Natural killer cell (primary cell): ENCODE data around the gene CPSF7. TPM values are rescaled to one million over a fixed set of nuclear protein-coding genes. Genes with fewer than 3 reads are reported as not detected.

Source experiments
- ATAC-seq, 3 donors: fragments of 150-1000 bp in 2 of 3; fragments of 200-7000 bp in 1 of 3; cut with Tn5 transposase; 1 replicate in 1 of 3; 2 replicates in 2 of 3; pipeline ENCODE4 v1.10.0; 2021; ENCODE audit warnings: mild to moderate bottlenecking in 2 of 3, moderate library complexity in 2 of 3
- DNase-seq, 2 donors: peaks; one replicate each; pipeline versions ENCODE4 v3.0.0 to v3.0.0-alpha.2; 2013 to 2021; ENCODE audit warnings: mixed read lengths in 1 of 2
- H3K27ac ChIP-seq: one replicate; pipeline ENCODE4 v1.5.1; 2013; ENCODE audit warnings: mild to moderate bottlenecking, low read length
- H3K27me3 ChIP-seq: one replicate; pipeline ENCODE4 v1.6.1; 2013; ENCODE audit warnings: low read length; ENCODE audit not compliant: control insufficient read depth, insufficient read depth
- H3K36me3 ChIP-seq: one replicate; pipeline ENCODE4 v1.6.1; 2013; ENCODE audit warnings: low read length; ENCODE audit not compliant: control insufficient read depth, insufficient read depth
- H3K4me1 ChIP-seq: one replicate; pipeline ENCODE4 v1.6.1; 2013; ENCODE audit warnings: low read length; ENCODE audit not compliant: control insufficient read depth, insufficient read depth
- H3K4me3 ChIP-seq: one replicate; pipeline ENCODE4 v1.5.1; 2013; ENCODE audit warnings: low read length
- H3K9me3 ChIP-seq: one replicate; pipeline ENCODE4 v1.6.1; 2013; ENCODE audit warnings: low read length; ENCODE audit not compliant: control insufficient read depth, insufficient read depth
- H3K27ac Mint-ChIP-seq, 2 donors: one replicate each; pipeline ENCODE4 v1.8.0; 2022; ENCODE audit warnings: mild to moderate bottlenecking in 2 of 2, mixed read lengths in 2 of 2, moderate library complexity in 1 of 2
- H3K27me3 Mint-ChIP-seq, 2 donors: one replicate each; pipeline ENCODE4 v1.8.0; 2022; ENCODE audit warnings: low read depth in 2 of 2, mixed read lengths in 2 of 2
- H3K36me3 Mint-ChIP-seq: one replicate; pipeline ENCODE4 v1.8.0; 2022; ENCODE audit warnings: mixed read lengths
- H3K4me1 Mint-ChIP-seq, 2 donors: one replicate each; pipeline ENCODE4 v1.8.0; 2022; ENCODE audit warnings: mixed read lengths in 2 of 2
- H3K4me3 Mint-ChIP-seq: one replicate; pipeline ENCODE4 v1.8.0; 2022; ENCODE audit warnings: mild to moderate bottlenecking, moderate library complexity, mixed read lengths
- H3K9me3 Mint-ChIP-seq, 2 donors: one replicate each; pipeline ENCODE4 v1.8.0; 2022; ENCODE audit warnings: mixed read lengths in 2 of 2
- WGBS: methylation state at CpG from one replicate; pipeline ENCODE4 v1.1.7; 2013; ENCODE audit warnings: missing lambda C conversion rate; ENCODE audit not compliant: insufficient coverage; 5-methylcytosine and 5-hydroxymethylcytosine counted together
- intact Hi-C: fragments of 100-400 bp; cut with micrococcal nuclease; formaldehyde crosslinking; loops from one replicate; pipeline ENCODE4 v1.14.2; 2022
- total RNA-seq, 4 donors: library from RNA; stranded (reverse); fragments of 120-200 nt in 1 of 4; gene quantifications; one replicate each; pipeline versions ENCODE4 v1.2.3 to v1.2.4, GENCODE V29; 2013 to 2022
- TF ChIP-seq, protein P1 (sequence below): fragments of 200-600 bp; IDR thresholded peaks from one replicate; pipeline ENCODE4 v1.8.0; 2022; ENCODE audit warnings: antibody characterized with exemption

Gene CPSF7, protein sequence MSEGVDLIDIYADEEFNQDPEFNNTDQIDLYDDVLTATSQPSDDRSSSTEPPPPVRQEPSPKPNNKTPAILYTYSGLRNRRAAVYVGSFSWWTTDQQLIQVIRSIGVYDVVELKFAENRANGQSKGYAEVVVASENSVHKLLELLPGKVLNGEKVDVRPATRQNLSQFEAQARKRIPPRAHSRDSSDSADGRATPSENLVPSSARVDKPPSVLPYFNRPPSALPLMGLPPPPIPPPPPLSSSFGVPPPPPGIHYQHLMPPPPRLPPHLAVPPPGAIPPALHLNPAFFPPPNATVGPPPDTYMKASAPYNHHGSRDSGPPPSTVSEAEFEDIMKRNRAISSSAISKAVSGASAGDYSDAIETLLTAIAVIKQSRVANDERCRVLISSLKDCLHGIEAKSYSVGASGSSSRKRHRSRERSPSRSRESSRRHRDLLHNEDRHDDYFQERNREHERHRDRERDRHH
- total RNA-seq = 100 to 1,000 TPM in 2 of 3 donors, 10 to 100 TPM in 1; 99.5 to 120 (median 104) TPM
- 49.1 TPM for total RNA-seq (2013)

DNA sequence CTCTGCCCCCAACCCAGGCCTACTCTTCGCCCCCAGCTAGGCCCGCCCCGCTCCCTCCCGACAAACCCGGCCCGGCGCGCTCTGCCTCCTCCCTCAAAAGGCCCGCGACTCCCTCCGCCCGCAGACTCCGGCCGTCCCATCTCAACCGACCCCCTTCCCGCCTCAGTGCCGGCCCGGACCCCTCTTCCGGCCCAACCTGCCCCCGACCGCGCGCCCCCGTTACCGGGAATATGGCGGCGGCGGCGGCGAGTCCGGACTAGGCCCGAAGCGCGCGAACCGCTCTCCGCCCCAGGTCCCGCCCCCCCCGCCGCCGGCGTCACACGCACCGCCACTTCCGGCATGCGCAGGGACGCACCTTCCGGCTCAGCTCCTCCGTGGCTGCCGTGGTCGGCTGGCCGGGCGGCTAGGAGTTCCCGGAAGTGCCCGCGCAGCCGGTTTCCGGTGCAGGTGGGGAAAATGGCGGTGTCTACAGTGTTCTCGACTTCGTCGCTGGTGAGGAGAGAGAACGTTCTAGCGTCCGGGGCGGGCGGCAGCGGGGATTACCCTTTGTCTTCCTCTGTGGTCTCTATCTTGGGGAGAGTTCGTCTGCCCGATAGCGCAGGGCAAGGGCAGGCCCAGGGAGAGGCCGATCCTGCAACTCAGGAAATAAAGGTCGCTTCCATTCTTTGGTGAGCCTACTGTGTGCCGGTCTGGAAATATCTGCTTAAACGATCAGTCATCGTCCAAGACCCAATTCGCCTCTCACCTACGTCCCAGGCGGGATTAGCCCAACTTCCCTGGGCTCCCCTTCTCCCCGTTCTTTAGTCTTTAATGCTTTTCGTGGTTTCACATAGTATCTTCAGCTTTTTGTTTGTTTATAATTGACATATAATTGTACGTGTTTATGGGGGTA lies at the start of gene CPSF7, which contains the start of gene SDHAF2:
Gene CPSF7 (minus strand): TSS at position 285 of the 892 bp plus-strand sequence. CDS start 740 bp downstream, outside the sequence.
Gene SDHAF2 (plus strand): TSS at position 434 of the 892 bp plus-strand sequence. CDS start 23 bp downstream, at position 457.
- H3K27ac Mint-ChIP-seq = peak within 1 kb of the TSS; percentile 99 to 100
- H3K4me3 Mint-ChIP-seq = peak within 1 kb of the TSS; percentile 96
- peak within 1 kb of the TSS; percentile 77 for H3K4me3 ChIP-seq
- intact Hi-C loops = loop anchor here (1.0 kb wide), 1 partner anchor 68 kb away; the partner anchor contains the start of gene TMEM138
- peaks cover 15% of the 10 kb centered on the region for H3K4me1 ChIP-seq
- WGBS = under 1% methylated on average over 80 of the region's 82 CpGs
- peak; percentile 83 to 94 (median 85) for ATAC-seq
- peaks cover 40 to 48% of the 10 kb centered on the region in 2 donors for H3K4me1 Mint-ChIP-seq
- H3K27me3 Mint-ChIP-seq = no peaks in the 10 kb centered on the region
- peak within 1 kb of the TSS; percentile 97 for H3K27ac ChIP-seq
- peaks cover 31% of the 10 kb centered on the region for H3K36me3 ChIP-seq
- H3K9me3 Mint-ChIP-seq = no peaks in the 10 kb centered on the region
- H3K9me3 ChIP-seq = no peaks in the 10 kb centered on the region
- H3K36me3 Mint-ChIP-seq = no peaks in the 10 kb centered on the region
- TF ChIP-seq, protein P1, sequence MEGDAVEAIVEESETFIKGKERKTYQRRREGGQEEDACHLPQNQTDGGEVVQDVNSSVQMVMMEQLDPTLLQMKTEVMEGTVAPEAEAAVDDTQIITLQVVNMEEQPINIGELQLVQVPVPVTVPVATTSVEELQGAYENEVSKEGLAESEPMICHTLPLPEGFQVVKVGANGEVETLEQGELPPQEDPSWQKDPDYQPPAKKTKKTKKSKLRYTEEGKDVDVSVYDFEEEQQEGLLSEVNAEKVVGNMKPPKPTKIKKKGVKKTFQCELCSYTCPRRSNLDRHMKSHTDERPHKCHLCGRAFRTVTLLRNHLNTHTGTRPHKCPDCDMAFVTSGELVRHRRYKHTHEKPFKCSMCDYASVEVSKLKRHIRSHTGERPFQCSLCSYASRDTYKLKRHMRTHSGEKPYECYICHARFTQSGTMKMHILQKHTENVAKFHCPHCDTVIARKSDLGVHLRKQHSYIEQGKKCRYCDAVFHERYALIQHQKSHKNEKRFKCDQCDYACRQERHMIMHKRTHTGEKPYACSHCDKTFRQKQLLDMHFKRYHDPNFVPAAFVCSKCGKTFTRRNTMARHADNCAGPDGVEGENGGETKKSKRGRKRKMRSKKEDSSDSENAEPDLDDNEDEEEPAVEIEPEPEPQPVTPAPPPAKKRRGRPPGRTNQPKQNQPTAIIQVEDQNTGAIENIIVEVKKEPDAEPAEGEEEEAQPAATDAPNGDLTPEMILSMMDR = peak; percentile 3
- DNase-seq = peak; percentile 97 to 98
- H3K27me3 ChIP-seq = no peaks in the 10 kb centered on the region

DNA sequence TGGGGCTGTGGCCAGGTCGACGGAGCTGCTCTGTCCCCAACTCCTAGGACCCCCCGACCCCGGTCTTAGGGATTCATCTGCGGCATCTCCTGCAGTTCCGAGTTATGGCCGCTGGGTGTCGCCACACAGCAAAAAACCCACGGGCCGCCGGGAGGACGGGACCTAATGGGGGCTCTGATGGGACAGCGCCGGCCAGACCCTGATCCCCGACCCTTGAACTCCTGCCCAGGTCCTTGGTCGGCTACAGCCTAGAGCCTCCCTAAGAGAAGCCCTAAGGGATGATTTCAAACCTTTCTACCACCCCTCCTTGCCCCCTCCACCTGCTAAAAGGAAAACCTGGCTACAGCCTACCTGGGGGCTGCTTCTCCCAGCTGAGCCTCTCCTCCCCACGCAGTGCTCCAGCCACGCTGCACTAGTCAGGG lies 48.0 kb upstream of the CPSF7 start:
- H3K36me3 ChIP-seq = peaks cover 7% of the 10 kb centered on the region
- Mint-ChIP-seq H3K4me1 (peaks cover 0 to 6% of the 10 kb centered on the region in 2 donors), H3K27ac (no peak overlapping the region), H3K4me3 (no peak overlapping the region), H3K9me3 (no peaks in the 10 kb centered on the region), H3K27me3 (peaks cover 0 to 3% of the 10 kb centered on the region in 2 donors), H3K36me3 (no peaks in the 10 kb centered on the region)
- intact Hi-C loops = loop anchor here (1.0 to 5.0 kb wide), 3 partner anchors 40 to 255 kb away; no protein-coding TSS in a partner anchor
- DNase-seq = peak; percentile 52 to 72
- no peaks in the 10 kb centered on the region for H3K9me3 ChIP-seq
- no peaks in the 10 kb centered on the region for H3K27me3 ChIP-seq
- ATAC-seq = peak; percentile 41 to 73 (median 72)
- TF ChIP-seq, protein P1 = peak; percentile 94
- H3K4me1 ChIP-seq = peaks cover 8% of the 10 kb centered on the region
- 6% methylated on average over 18 of the region's 18 CpGs for WGBS
- H3K27ac ChIP-seq = no peak overlapping the region
- H3K4me3 ChIP-seq = no peak overlapping the region

DNA sequence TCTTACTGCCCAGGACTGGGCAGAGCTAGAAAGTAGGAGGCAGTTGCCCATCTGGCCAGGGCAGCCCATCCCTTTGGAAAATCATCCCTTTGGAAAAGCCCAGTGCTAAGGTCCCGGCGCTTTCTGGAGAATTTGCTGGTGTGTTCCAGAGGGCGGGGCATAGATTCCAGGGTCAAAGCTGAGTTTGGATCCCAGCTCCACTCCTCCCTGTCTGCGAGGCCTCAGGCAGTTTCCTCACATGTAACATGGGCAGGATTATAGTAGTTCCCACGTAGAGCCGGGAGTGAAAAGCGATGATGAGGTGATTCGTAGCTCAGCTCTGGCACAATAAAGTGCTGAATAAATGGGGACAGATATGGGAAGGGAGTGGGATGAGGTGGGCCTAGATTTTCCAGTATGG lies 47.4 kb upstream of the CPSF7 start:
- H3K27ac ChIP-seq = no peak overlapping the region
- Mint-ChIP-seq H3K4me1 (peaks cover 0 to 6% of the 10 kb centered on the region in 2 donors), H3K4me3 (no peak overlapping the region), H3K36me3 (no peaks in the 10 kb centered on the region), H3K27me3 (peaks cover 0 to 3% of the 10 kb centered on the region in 2 donors), H3K27ac (no peak overlapping the region), H3K9me3 (no peaks in the 10 kb centered on the region)
- intact Hi-C loops = loop anchor here (1.0 to 5.0 kb wide), 3 partner anchors 40 to 255 kb away; no protein-coding TSS in a partner anchor
- peaks cover 8% of the 10 kb centered on the region for H3K4me1 ChIP-seq
- H3K4me3 ChIP-seq = no peak overlapping the region
- no peak for DNase-seq
- WGBS = 82% methylated on average over 8 of the region's 8 CpGs
- TF ChIP-seq, protein P1 = no peak
- H3K27me3 ChIP-seq = no peaks in the 10 kb centered on the region
- H3K9me3 ChIP-seq = no peaks in the 10 kb centered on the region
- H3K36me3 ChIP-seq = peaks cover 7% of the 10 kb centered on the region
- ATAC-seq = no peak
